AG10803 (cell line): ENCODE measurements around the gene ODC1.

Experiments
- DNase-seq: peaks from one replicate; pipeline ENCODE4 v3.0.0; 2010; ENCODE audit warnings: low read depth
- H3K4me3 ChIP-seq: 2 replicates; pipeline ENCODE4 v1.5.1; 2011; ENCODE audit warnings: mild to moderate bottlenecking, low read length, control low read depth
- TF ChIP-seq, protein P1 (sequence below): conservative IDR thresholded peaks from 2 replicates; pipeline ENCODE4 v1.5.1; 2011; ENCODE audit warnings: mild to moderate bottlenecking, low read length, control low read depth, inconsistent platforms

Gene ODC1

DNA sequence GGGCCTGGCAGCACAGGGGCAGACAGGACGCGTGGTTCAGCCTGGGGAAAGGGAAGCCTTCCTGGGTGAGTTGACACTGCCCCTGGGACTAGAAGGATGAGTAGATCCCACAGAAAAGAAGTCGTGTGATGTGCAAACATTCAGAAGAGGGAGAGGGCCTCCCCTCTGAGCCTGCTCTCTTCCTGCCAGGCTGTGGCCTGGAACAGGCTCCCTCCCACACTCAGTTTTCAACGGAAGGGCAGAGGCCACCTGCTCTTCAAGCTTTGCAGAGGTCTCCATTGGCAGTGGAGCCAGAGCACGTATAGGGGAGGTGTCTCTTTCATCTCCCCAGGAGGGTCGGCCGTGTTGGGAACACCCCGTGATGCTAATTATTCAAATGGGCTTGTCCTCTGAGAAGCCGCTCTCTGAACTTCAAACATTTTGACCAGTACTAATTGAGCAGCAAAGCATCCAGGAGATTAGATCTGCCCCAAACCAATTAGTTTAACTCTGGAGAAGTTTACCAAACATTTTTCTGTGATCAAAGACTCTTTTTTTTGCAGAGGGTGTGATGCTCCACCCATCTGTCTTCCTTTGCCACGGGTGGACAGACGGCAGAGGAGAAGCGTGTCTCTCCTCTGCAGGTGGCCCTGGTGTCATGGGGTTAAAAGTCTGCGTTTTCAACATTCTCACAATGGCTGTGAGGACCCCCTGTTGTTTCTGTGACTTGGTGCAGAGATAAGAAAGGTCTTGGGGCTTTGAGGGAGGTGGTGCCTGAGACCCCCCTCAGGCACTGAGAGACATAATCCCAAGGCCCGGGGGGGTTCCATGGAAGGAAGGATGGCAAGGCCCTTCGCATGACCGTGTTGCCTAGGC, 29.5 kb upstream of the ODC1 start:
- no peak for DNase-seq
- no peak overlapping the region for H3K4me3 ChIP-seq
- TF ChIP-seq, protein P1, sequence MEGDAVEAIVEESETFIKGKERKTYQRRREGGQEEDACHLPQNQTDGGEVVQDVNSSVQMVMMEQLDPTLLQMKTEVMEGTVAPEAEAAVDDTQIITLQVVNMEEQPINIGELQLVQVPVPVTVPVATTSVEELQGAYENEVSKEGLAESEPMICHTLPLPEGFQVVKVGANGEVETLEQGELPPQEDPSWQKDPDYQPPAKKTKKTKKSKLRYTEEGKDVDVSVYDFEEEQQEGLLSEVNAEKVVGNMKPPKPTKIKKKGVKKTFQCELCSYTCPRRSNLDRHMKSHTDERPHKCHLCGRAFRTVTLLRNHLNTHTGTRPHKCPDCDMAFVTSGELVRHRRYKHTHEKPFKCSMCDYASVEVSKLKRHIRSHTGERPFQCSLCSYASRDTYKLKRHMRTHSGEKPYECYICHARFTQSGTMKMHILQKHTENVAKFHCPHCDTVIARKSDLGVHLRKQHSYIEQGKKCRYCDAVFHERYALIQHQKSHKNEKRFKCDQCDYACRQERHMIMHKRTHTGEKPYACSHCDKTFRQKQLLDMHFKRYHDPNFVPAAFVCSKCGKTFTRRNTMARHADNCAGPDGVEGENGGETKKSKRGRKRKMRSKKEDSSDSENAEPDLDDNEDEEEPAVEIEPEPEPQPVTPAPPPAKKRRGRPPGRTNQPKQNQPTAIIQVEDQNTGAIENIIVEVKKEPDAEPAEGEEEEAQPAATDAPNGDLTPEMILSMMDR = no peak

DNA sequence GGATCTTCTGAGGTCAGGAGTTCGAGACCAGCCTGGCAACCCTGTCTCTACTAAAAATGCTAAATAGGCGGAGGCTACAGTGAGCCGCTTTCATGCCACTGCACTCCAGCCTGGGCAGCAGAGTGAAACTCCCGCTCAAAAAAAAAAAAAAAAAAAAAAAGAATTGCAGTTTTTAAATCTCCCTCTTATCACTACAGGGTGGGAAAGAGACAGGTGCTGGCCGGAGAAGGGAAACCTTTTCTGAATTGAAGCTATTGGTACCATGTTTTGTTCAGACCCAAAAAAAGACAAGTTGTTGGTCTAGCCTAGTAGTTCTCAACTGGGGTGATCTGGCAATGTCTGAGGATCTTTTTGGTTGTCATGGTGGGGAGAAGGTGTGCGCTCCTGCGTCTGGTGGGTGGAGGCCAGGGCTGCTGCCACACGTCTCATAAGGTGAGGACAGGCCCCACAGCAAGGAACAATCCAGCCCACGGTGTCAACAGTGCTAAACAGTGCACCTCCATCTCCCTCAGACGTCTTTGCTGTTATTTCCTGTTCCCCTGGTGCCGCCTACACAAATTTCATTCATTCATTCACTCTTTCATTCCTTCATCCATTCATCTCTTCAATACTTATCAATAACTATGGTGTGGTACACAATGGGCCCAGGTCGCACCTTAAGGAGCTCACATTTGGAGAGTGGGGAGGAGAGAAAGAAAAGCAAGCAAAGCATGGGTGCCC, 28.8 kb upstream of the ODC1 start:
- H3K4me3 ChIP-seq = no peak overlapping the region
- no peak for DNase-seq
- TF ChIP-seq, protein P1 = no peak

DNA sequence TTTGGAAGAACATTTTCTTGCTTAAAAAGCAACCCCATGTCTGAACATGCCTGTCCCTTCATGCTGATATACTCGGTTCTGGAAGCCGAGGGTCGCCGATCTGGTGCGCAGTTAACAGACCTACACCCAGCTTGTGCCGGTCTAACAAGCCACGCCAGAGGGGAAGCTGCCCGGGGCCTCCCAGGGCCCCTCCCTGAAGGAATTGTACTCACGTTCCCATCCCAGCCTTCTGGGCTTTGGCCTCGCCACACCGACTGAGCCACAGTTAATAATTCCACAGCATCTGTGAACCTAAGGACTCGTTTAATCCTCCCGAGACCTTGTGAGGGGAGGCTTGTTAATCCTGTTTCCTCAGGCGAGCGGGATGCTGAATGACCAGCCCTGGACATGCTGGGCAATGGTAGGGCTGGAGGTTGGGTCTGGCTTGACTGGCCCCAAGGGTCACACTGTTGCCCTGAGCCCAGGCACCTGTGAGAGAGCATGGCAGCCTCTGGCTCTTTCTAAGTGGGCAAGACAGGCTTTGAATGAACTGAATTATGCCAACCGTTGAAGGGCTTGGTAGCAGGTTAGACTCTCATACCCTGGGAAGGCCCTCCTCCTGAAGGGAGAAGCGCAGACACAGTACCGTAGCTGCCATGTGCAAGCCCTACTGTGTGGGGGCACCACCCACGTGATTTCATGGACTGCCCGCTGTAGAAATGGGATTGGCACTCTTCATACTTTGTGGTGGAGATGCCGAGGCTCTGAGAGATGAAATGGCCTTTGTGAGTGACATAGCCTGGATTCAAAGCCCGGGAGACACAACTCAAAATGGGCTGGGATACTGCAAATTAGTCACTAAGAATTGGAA, 27.9 kb upstream of the ODC1 start:
- DNase-seq = no peak
- TF ChIP-seq, protein P1 = no peak
- H3K4me3 ChIP-seq = no peak overlapping the region

DNA sequence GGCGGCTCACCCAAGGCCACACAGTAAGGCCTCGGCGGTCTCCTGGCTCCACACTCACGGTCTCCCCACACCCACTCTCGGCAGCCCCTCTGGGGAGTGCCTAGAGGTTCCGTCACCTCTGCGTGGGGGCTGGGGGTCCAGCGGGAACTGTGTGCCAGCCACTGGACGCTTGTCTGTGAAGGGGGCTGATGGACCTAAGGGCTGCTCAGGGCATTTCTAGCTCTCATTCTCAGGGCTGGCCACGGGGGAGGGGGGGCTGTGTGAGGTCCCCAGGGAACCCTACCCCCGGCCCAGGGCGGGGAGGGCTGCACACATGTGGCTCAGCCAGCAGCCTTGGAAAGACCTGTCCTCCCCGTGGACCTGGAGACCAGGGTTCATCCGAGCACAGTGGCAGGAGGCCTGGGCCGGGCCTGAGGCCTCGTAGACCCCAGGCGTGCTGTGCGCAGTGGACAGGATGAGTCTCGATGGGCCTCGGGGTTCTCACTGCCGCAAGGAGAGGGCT, 27.1 kb upstream of the ODC1 start:
- TF ChIP-seq, protein P1 = no peak
- DNase-seq = no peak
- H3K4me3 ChIP-seq = no peak overlapping the region

DNA sequence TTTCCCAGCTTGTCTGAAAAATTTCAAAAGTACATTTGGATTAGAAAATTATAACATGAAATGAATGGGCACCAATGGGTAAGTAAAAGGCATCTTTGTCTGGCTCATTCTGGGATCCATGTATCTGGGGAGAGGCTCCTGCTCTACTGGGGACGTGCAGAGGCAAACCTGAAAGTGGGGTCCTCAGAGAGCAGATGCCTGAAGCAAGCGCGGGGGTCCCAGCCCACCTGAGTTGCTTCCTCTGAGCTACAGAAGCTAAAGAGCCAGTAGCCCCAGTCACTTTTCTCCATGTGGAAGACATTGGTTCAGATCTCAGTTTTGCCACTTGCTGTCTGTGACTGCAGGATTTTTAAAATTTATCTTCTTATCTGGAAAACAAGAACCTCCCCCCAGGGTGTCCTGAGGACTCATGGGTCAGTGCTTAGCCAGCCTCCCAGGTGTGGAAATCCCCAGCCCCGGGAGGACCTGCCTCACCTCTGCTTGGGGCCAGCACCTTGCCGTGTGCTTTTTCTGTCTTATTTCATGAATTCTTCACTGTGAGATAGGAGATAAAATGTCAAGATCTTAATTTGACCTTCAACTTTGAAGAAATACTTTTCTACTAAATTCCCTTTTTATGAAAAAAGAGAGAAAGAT, 25.1 kb upstream of the ODC1 start:
- no peak overlapping the region for H3K4me3 ChIP-seq
- TF ChIP-seq, protein P1 = no peak
- DNase-seq = no peak

DNA sequence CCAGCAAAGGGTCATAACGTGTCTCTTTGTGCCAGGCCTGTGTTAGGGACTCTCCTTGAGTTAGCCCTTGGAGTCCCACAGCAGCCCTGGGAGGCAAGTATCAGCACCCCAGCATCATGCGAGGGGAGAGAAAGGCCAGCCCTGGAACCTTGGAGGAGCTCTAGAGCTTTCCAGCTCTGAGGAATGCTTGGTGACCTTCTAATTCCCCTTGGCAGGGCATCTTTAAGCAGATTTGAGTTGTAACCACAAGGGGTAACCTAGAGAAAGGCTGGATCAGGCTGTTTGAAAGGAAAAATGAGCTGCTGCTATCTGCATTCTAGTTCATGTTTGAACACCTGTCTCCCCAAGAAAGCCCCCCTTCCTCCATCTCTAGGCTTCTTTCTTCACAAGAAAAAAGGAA, 23.8 kb upstream of the ODC1 start:
- TF ChIP-seq, protein P1 = no peak
- H3K4me3 ChIP-seq = no peak overlapping the region
- no peak for DNase-seq
